A549 (cell line): ENCODE results near the gene VSIG2. TPM values are rescaled to one million over a fixed set of nuclear protein-coding genes. Genes with fewer than 3 reads are reported as not detected.

ENCODE experiments used
- ATAC-seq, 2 experiments: fragments of 200-7000 bp in 1 of 2; fragments of >200 bp in 1 of 2; cut with Nextera tagmentation in 1 of 2; cut with Tn5 transposase in 1 of 2; 3 replicates each; pipeline versions ENCODE4 v1.8.0 to v1.9.1; 2018 to 2020; ENCODE audit warnings: mild to moderate bottlenecking in 1 of 2, moderate library complexity in 1 of 2
- CTCF ChIA-PET: fragments of 300-600 bp; sonication (Branson Sonifier 250); formaldehyde crosslinking; extraction: SDS; loops from one replicate; lab custom pipeline; 2021; ENCODE audit warnings: antibody characterized with exemption, inconsistent platforms; lab: Yijun Ruan, JAX
- POLR2A ChIA-PET: fragments of 350-600 bp; formaldehyde crosslinking; extraction: SDS; loops from one replicate; lab custom pipeline; 2021; ENCODE audit warnings: antibody characterized with exemption, inconsistent platforms; lab: Yijun Ruan, JAX
- DNase-seq, 2 experiments: peaks; one replicate each; pipeline versions ENCODE4 v3.0.0 to v3.0.0-alpha.2; 2011 to 2016; ENCODE audit warnings: low read depth in 1 of 2, low spot score in 1 of 2
- FAIRE-seq: peaks from 2 replicates; lab custom pipeline; 2011; peaks lifted over from hg19 to GRCh38; lab: Jason Lieb, UNC
- H3K27ac ChIP-seq, 2 experiments: fragments of >200 bp; sonication (Bioruptor Twin); formaldehyde crosslinking; 3 replicates each; pipeline ENCODE4 v1.5.1; 2016 to 2017
- H3K4me1 ChIP-seq: fragments of >200 bp; sonication (Bioruptor Twin); formaldehyde crosslinking; 3 replicates; pipeline ENCODE4 v1.6.1; 2016
- H3K4me2 ChIP-seq: fragments of >200 bp; sonication (Bioruptor Twin); formaldehyde crosslinking; 3 replicates; pipeline ENCODE4 v1.6.1; 2016
- H3K4me3 ChIP-seq: fragments of >200 bp; sonication (Bioruptor Twin); formaldehyde crosslinking; 3 replicates; pipeline ENCODE4 v1.5.1; 2016
- H3K9me3 ChIP-seq: fragments of >200 bp; sonication (Bioruptor Twin); formaldehyde crosslinking; 3 replicates; pipeline ENCODE4 v1.6.1; 2016
- BCL3 ChIP-seq: fragments of >200 bp; sonication (Bioruptor Twin); formaldehyde crosslinking; IDR thresholded peaks from 3 replicates; pipeline ENCODE4 v1.6.1; 2016
- CBX8 ChIP-seq: fragments of 200-600 bp; sonication (generic); IDR thresholded peaks from 2 replicates; pipeline ENCODE4 v1.6.1; 2016
- CEBPB ChIP-seq, 2 experiments: fragments of >200 bp in 1 of 2; sonication (Bioruptor Twin) in 1 of 2; formaldehyde crosslinking in 1 of 2; IDR thresholded peaks; 2 replicates each; pipeline ENCODE4 v1.6.1; 2012 to 2016
- CTCF ChIP-seq: fragments of >200 bp; sonication (Bioruptor Twin); formaldehyde crosslinking; IDR thresholded peaks from 3 replicates; pipeline ENCODE4 v1.5.1; 2016
- E2F6 ChIP-seq: IDR thresholded peaks from 2 replicates; pipeline ENCODE4 v1.6.1; 2012; ENCODE audit warnings: low read depth, borderline replicate concordance
- EHMT2 ChIP-seq: fragments of 200-600 bp; sonication (generic); IDR thresholded peaks from 2 replicates; pipeline ENCODE4 v1.6.1; 2016; ENCODE audit warnings: antibody characterized with exemption, low read depth, mild to moderate bottlenecking, moderate library complexity
- FOSL2 ChIP-seq, 2 experiments: fragments of 450-650 bp in 1 of 2; fragments of >200 bp in 1 of 2; sonication (Bioruptor Twin) in 1 of 2; formaldehyde crosslinking; IDR thresholded peaks; 2 replicates each; pipeline versions ENCODE4 v1.5.0 to v1.6.1; 2016 to 2020; ENCODE audit warnings: mild to moderate bottlenecking in 1 of 2, moderate library complexity in 1 of 2
- GATA3 ChIP-seq: IDR thresholded peaks from 2 replicates; pipeline ENCODE4 v1.6.1; 2012; ENCODE audit warnings: borderline replicate concordance
- HEYL ChIP-seq: fragments of 250-450 bp; sonication (Bioruptor Pico); IDR thresholded peaks from 2 replicates; pipeline ENCODE4 v1.8.0; 2021; ENCODE audit warnings: mild to moderate bottlenecking, moderate library complexity
- HOXA7 ChIP-seq: fragments of 250-450 bp; sonication (Bioruptor Pico); IDR thresholded peaks from 2 replicates; pipeline ENCODE4 v1.5.0; 2020; ENCODE audit warnings: mild to moderate bottlenecking, moderate library complexity
- JUN ChIP-seq, 2 experiments: fragments of >200 bp; sonication (Bioruptor Twin); formaldehyde crosslinking; IDR thresholded peaks; 2 replicates in 1 of 2; 3 replicates in 1 of 2; pipeline ENCODE4 v1.6.1; 2016 to 2017
- JUNB ChIP-seq: fragments of >200 bp; sonication (Bioruptor Twin); formaldehyde crosslinking; IDR thresholded peaks from 2 replicates; pipeline ENCODE4 v1.6.1; 2016
- MAX ChIP-seq: IDR thresholded peaks from 2 replicates; pipeline ENCODE4 v1.6.1; 2012
- PHF8 ChIP-seq: fragments of 200-600 bp; sonication (generic); IDR thresholded peaks from 2 replicates; pipeline ENCODE4 v1.6.1; 2016; ENCODE audit warnings: low read depth, mild to moderate bottlenecking, antibody characterized with exemption, moderate library complexity, borderline replicate concordance
- RAD21 ChIP-seq, 2 experiments: fragments of >200 bp in 1 of 2; sonication (Bioruptor Twin) in 1 of 2; formaldehyde crosslinking in 1 of 2; IDR thresholded peaks in 1 of 2; conservative IDR thresholded peaks in 1 of 2; 2 replicates in 1 of 2; 3 replicates in 1 of 2; pipeline ENCODE4 v1.6.1; 2012 to 2018; ENCODE audit warnings: inconsistent platforms in 1 of 2
- RFX5 ChIP-seq: fragments of 450-650 bp; IDR thresholded peaks from 2 replicates; pipeline ENCODE4 v1.7.1; 2014; ENCODE audit warnings: antibody characterized with exemption, mild to moderate bottlenecking, moderate library complexity
- SMC3 ChIP-seq: fragments of >200 bp; sonication (Bioruptor Twin); formaldehyde crosslinking; IDR thresholded peaks from 3 replicates; pipeline ENCODE4 v1.6.1; 2018; ENCODE audit warnings: inconsistent platforms
- TFCP2L1 ChIP-seq: fragments of 250-450 bp; sonication (Bioruptor Pico); IDR thresholded peaks from 2 replicates; pipeline ENCODE4 v1.5.0; 2021; ENCODE audit warnings: mild to moderate bottlenecking
- TP53 ChIP-seq: fragments of 250-450 bp; sonication (Bioruptor Pico); IDR thresholded peaks from 2 replicates; pipeline ENCODE4 v1.5.0; 2021; ENCODE audit warnings: mild to moderate bottlenecking, moderate library complexity
- whole genome bisulfite sequencing: methylation state at CpG from one replicate; pipeline ENCODE4 v1.1.6; 2017; ENCODE audit errors: missing lambda C conversion rate; 5-methylcytosine and 5-hydroxymethylcytosine counted together
- polyA plus RNA-seq, 4 experiments: library from polyadenylated mRNA; depleted of rRNA in 3 of 4; stranded (reverse); fragments of >200 nt; fragmentation: RNase III in 1 of 4; extraction: RNeasy Plus Mini Kit Qiagen cat#74134 plus additional on column Dnase treatment in 1 of 4; gene quantifications; 2 replicates in 3 of 4; 3 replicates in 1 of 4; pipeline ENCODE4 v1.2.3, GENCODE V29; 2011 to 2017

The VSIG2 gene
- polyA plus RNA-seq, 2 of the 4 experiments (the other 2 are of a cell fraction), result not detected

GRCh38 chr11:124766156-124766555, 14.1 kb upstream of the VSIG2 start:
- no peaks in the 10 kb centered on the region for H3K9me3 ChIP-seq
- peak overlapping the region; percentile 17 to 75; a peak in 3 of 6 replicates for H3K27ac ChIP-seq
- H3K4me2 ChIP-seq, result peak overlapping the region; percentile 53
- peak in 1 of 2 experiments; percentile 26 for DNase-seq
- WGBS, result 40% methylated on average over 2 of the region's 2 CpGs
- ChIA-PET POLR2A (interaction anchor here (0.6 kb wide), 1 partner anchor 359 kb away, joined by 3 read pairs; no protein-coding TSS in a partner anchor), CTCF (interaction anchor here (0.6 to 6.1 kb wide), 4 partner anchors 12 to 264 kb away, joined by 3 to 42 read pairs (median 4); partner anchors contain the start of gene MSANTD2)
- no peak overlapping the region for H3K4me3 ChIP-seq
- TF ChIP-seq FOSL2 (IDR thresholded peaks at IDR 0.05), result peak; percentile 44; the same call in 1 of the 2 replicates
- peak; percentile 36; the same call in 1 of the 2 replicates for TF ChIP-seq FOSL2 (CRISPR knock-in tag; IDR thresholded peaks at IDR 0.05)
- TF ChIP-seq PHF8, result no peak
- TF ChIP-seq RFX5, result no peak
- TF ChIP-seq E2F6, result no peak
- peak in 1 of 2 experiments; percentile 37; a peak in 1 of 4 replicates for TF ChIP-seq CEBPB (IDR thresholded peaks at IDR 0.05)
- peak; percentile 59 for TF ChIP-seq JUNB
- no peak for TF ChIP-seq EHMT2
- no peak for TF ChIP-seq CBX8
- peak; percentile 59; the same call in 1 of the 2 replicates for TF ChIP-seq GATA3
- TF ChIP-seq BCL3, result no peak
- FAIRE-seq, result no peak
- ATAC-seq, result peak in 1 of 2 experiments; percentile 24; a peak in 1 of 6 replicates
- H3K4me1 ChIP-seq, result peaks cover 83% of the 10 kb centered on the region

GRCh38 chr11:124763156-124763947, 11.3 kb upstream of the VSIG2 start:
- TF ChIP-seq HOXA7 (no peak), SMC3 (peak; percentile 59; the same call in 2 of the 3 replicates), MAX (peak; percentile 50; the same call in 1 of the 2 replicates), HEYL (CRISPR knock-in tag) (no peak), TP53 (no peak), CTCF (peak; percentile 62), TFCP2L1 (CRISPR knock-in tag) (no peak), JUN (IDR thresholded peaks at IDR 0.05) (no peak), RAD21 (conservative IDR thresholded peaks at IDR 0.05 in 1 of 2, IDR thresholded peaks at IDR 0.05 in 1 of 2) (peak; percentile 43 to 44; a peak in 4 of 5 replicates)
- FAIRE-seq (no peak), ATAC-seq (peak; percentile 10 to 49; a peak in 3 of 6 replicates), DNase-seq (peak in 1 of 2 experiments; percentile 76)
- Histone ChIP-seq H3K4me2 (peak overlapping the region; percentile 98), H3K27ac (peak overlapping the region; percentile 75 to 88), H3K4me3 (peak overlapping the region; percentile 75), H3K9me3 (no peaks in the 10 kb centered on the region), H3K4me1 (peaks cover 63% of the 10 kb centered on the region)
- 3% methylated on average over 21 of the region's 21 CpGs for WGBS
- CTCF ChIA-PET, result interaction anchor here (0.6 to 6.1 kb wide), 32 partner anchors 9 to 361 kb away, joined by 3 to 45 read pairs (median 5); partner anchors contain the start of genes MSANTD2, ROBO3 and VSIG2
- POLR2A ChIA-PET, result interaction anchor here (0.9 to 1.1 kb wide), 2 partner anchors 17 to 36 kb away, joined by 3 to 4 read pairs; no protein-coding TSS in a partner anchor
